Measurements from ENCODE around the gene PDS5B. TPM values are rescaled to one million over a fixed set of nuclear protein-coding genes. Genes with fewer than 3 reads are reported as not detected.

PDS5B gene
- polyA plus RNA-seq, 4 donors, result 6.5 to 26.5 (median 7.8) TPM

DNA sequence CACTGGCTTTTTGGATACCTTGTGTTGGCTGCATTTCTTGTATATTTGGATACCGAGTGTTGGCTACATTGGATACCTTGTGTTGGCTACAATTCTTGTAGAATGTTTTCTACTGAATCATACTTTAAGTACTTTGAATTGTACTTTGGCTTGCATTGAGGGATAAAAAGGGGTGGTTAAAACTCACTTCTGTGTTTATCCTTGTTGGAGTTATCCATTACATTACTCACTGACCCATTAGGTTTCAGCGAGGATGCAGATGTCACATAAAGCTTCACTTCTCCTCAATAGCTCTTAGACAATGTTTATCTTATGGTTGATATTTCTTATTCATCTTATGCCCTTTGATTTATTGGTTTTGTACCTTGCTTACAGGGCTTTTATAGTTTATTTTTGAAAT is 43.1 kb downstream of the PDS5B start:
- Histone ChIP-seq H3K4me3 (ENCODE audit: low read depth in 1 of 3, low read length in 3 of 3) (no peak overlapping the region), H3K27ac (ENCODE audit: low read depth in 1 of 3, low read length in 2 of 3) (no peak overlapping the region), H3K9me3 (ENCODE audit: control insufficient read depth in 2 of 2, insufficient read depth in 1 of 2, low read depth in 1 of 2, low read length in 1 of 2) (no peaks in the 10 kb centered on the region), H3K4me1 (ENCODE audit: control insufficient read depth in 3 of 3, insufficient read depth in 2 of 3, low read depth in 1 of 3, low read length in 2 of 3) (no peaks in the 10 kb centered on the region), H3K27me3 (ENCODE audit: control insufficient read depth in 3 of 3, insufficient read depth in 3 of 3, low read length in 3 of 3) (no peaks in the 10 kb centered on the region), H3K36me3 (ENCODE audit: control insufficient read depth in 3 of 3, insufficient read depth in 2 of 3, low read depth in 1 of 3, low read length in 3 of 3) (peaks cover 0 to 6% (median 0%) of the 10 kb centered on the region in 3 donors)
- DNase-seq, result no peak
- no peak for FAIRE-seq
- 84 to 88% (median 88%) methylated on average over 2 of the region's 2 CpGs for WGBS, 3 donors

GRCh38 chr13:32629866-32630265 is 43.6 kb downstream of the PDS5B start:
- no peak overlapping the region for H3K4me3 ChIP-seq (ENCODE audit: low read depth in 1 of 3, low read length in 3 of 3)
- H3K9me3 ChIP-seq (ENCODE audit: control insufficient read depth in 2 of 2, insufficient read depth in 1 of 2, low read depth in 1 of 2, low read length in 1 of 2), result no peaks in the 10 kb centered on the region
- no peaks in the 10 kb centered on the region for H3K4me1 ChIP-seq (ENCODE audit: control insufficient read depth in 3 of 3, insufficient read depth in 2 of 3, low read depth in 1 of 3, low read length in 2 of 3)

DNA sequence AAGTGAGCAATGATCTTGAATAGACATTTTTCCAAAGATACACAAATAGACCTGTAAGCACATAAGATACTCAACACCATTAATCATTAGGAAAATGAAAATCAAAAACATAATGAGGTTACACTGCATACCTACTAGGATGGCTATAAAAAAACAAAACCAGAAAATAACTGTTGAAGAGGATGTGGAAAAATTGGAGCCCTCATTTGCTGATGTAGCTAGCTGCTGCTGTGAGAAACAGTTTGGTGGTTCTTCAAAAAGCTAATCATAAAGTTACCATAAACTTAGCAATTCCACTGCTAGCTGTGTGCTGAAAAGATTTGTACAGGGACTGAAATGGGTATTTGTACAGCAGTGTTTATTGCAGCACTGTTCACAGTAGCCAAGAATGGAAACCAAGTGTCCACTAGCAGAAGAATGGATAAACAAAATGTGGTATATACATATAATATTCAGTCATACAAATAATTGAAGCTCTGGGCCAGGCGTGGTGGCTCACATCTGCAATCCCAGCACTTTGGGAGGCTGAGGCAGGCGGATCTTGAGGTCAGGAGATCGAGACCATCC is 46.2 kb downstream of the PDS5B start:
- WGBS, 3 donors, result 80 to 98% (median 91%) methylated on average over 3 of the region's 3 CpGs
- peaks cover 0 to 6% (median 0%) of the 10 kb centered on the region in 3 donors for H3K36me3 ChIP-seq (ENCODE audit: control insufficient read depth in 3 of 3, insufficient read depth in 2 of 3, low read depth in 1 of 3, low read length in 3 of 3)
- no peak overlapping the region for H3K27ac ChIP-seq (ENCODE audit: low read depth in 1 of 3, low read length in 2 of 3)
- DNase-seq, result no peak
- no peaks in the 10 kb centered on the region for H3K9me3 ChIP-seq (ENCODE audit: control insufficient read depth in 2 of 2, insufficient read depth in 1 of 2, low read depth in 1 of 2, low read length in 1 of 2)
- no peaks in the 10 kb centered on the region for H3K27me3 ChIP-seq (ENCODE audit: control insufficient read depth in 3 of 3, insufficient read depth in 3 of 3, low read length in 3 of 3)
- FAIRE-seq, result no peak
- no peak overlapping the region for H3K4me3 ChIP-seq (ENCODE audit: low read depth in 1 of 3, low read length in 3 of 3)
- no peaks in the 10 kb centered on the region for H3K4me1 ChIP-seq (ENCODE audit: control insufficient read depth in 3 of 3, insufficient read depth in 2 of 3, low read depth in 1 of 3, low read length in 2 of 3)

More at GRCh38 chr13:32629866-32630265, 43.6 kb downstream of the PDS5B start:
- no peak overlapping the region for H3K27ac ChIP-seq (ENCODE audit: low read depth in 1 of 3, low read length in 2 of 3)
- no peaks in the 10 kb centered on the region for H3K27me3 ChIP-seq (ENCODE audit: control insufficient read depth in 3 of 3, insufficient read depth in 3 of 3, low read length in 3 of 3)
- DNase-seq (no peak), FAIRE-seq (no peak)
- WGBS, 3 donors, result 91 to 97% (median 93%) methylated on average over 1 of the region's 1 CpG
- peaks cover 0 to 6% (median 0%) of the 10 kb centered on the region in 3 donors for H3K36me3 ChIP-seq (ENCODE audit: control insufficient read depth in 3 of 3, insufficient read depth in 2 of 3, low read depth in 1 of 3, low read length in 3 of 3)

GRCh38 chr13:32636711-32637110 is 50.5 kb downstream of the PDS5B start:
- Histone ChIP-seq H3K9me3 (ENCODE audit: control insufficient read depth in 2 of 2, insufficient read depth in 1 of 2, low read depth in 1 of 2, low read length in 1 of 2) (no peaks in the 10 kb centered on the region), H3K27ac (ENCODE audit: low read depth in 1 of 3, low read length in 2 of 3) (no peak overlapping the region), H3K27me3 (ENCODE audit: control insufficient read depth in 3 of 3, insufficient read depth in 3 of 3, low read length in 3 of 3) (no peaks in the 10 kb centered on the region), H3K36me3 (ENCODE audit: control insufficient read depth in 3 of 3, insufficient read depth in 2 of 3, low read depth in 1 of 3, low read length in 3 of 3) (no peaks in the 10 kb centered on the region), H3K4me3 (ENCODE audit: low read depth in 1 of 3, low read length in 3 of 3) (no peak overlapping the region), H3K4me1 (ENCODE audit: control insufficient read depth in 3 of 3, insufficient read depth in 2 of 3, low read depth in 1 of 3, low read length in 2 of 3) (no peaks in the 10 kb centered on the region)
- no peak for DNase-seq
- 84 to 98% (median 97%) methylated on average over 1 of the region's 1 CpG for WGBS, 3 donors
- no peak for FAIRE-seq

DNA sequence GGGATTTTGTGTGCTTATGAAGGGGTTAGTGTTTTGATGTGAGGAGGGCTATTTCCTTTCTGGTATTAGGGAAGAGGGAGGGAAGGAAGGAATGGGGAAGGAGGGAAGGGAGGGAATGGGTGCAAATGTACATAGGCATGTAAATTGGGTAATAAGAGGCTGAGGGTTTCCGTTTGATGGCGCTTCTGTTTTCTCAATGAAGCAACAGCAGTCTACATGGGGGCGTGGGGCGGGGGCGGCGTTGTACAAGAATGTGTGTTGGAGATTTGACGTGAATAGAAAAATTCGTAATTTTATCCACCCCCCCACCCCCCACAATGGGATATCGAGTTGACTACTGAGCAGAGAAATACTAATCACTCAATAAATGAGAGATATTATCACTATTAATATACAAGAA is 52.5 kb downstream of the PDS5B start:
- FAIRE-seq, result no peak
- Histone ChIP-seq H3K4me3 (ENCODE audit: low read depth in 1 of 3, low read length in 3 of 3) (no peak overlapping the region), H3K4me1 (ENCODE audit: control insufficient read depth in 3 of 3, insufficient read depth in 2 of 3, low read depth in 1 of 3, low read length in 2 of 3) (no peaks in the 10 kb centered on the region), H3K9me3 (ENCODE audit: control insufficient read depth in 2 of 2, insufficient read depth in 1 of 2, low read depth in 1 of 2, low read length in 1 of 2) (no peaks in the 10 kb centered on the region), H3K27ac (ENCODE audit: low read depth in 1 of 3, low read length in 2 of 3) (no peak overlapping the region), H3K36me3 (ENCODE audit: control insufficient read depth in 3 of 3, insufficient read depth in 2 of 3, low read depth in 1 of 3, low read length in 3 of 3) (no peaks in the 10 kb centered on the region), H3K27me3 (ENCODE audit: control insufficient read depth in 3 of 3, insufficient read depth in 3 of 3, low read length in 3 of 3) (no peaks in the 10 kb centered on the region)
- 61 to 78% (median 77%) methylated on average over 9 of the region's 9 CpGs for WGBS, 3 donors
- no peak for DNase-seq

- FAIRE-seq (no peak), DNase-seq (peak; percentile 61 to 65)
- 27 to 31% (median 29%) methylated on average over 4 of the region's 4 CpGs for WGBS, 3 donors
- H3K9me3 ChIP-seq (ENCODE audit: control insufficient read depth in 2 of 2, insufficient read depth in 1 of 2, low read depth in 1 of 2, low read length in 1 of 2), result no peaks in the 10 kb centered on the region
- H3K27me3 ChIP-seq (ENCODE audit: control insufficient read depth in 3 of 3, insufficient read depth in 3 of 3, low read length in 3 of 3), result no peaks in the 10 kb centered on the region
- no peaks in the 10 kb centered on the region for H3K4me1 ChIP-seq (ENCODE audit: control insufficient read depth in 3 of 3, insufficient read depth in 2 of 3, low read depth in 1 of 3, low read length in 2 of 3)
- no peaks in the 10 kb centered on the region for H3K36me3 ChIP-seq (ENCODE audit: control insufficient read depth in 3 of 3, insufficient read depth in 2 of 3, low read depth in 1 of 3, low read length in 3 of 3)
- no peak overlapping the region for H3K4me3 ChIP-seq (ENCODE audit: low read depth in 1 of 3, low read length in 3 of 3)
- no peak overlapping the region for H3K27ac ChIP-seq (ENCODE audit: low read depth in 1 of 3, low read length in 2 of 3)
These were observed 53.4 kb downstream of the PDS5B start for GRCh38 chr13:32639502-32640105.

GRCh38 chr13:32642316-32642715 is 56.1 kb downstream of the PDS5B start:
- no peak overlapping the region for H3K4me3 ChIP-seq (ENCODE audit: low read depth in 1 of 3, low read length in 3 of 3)
- no peaks in the 10 kb centered on the region for H3K9me3 ChIP-seq (ENCODE audit: control insufficient read depth in 2 of 2, insufficient read depth in 1 of 2, low read depth in 1 of 2, low read length in 1 of 2)
- H3K27ac ChIP-seq (ENCODE audit: low read depth in 1 of 3, low read length in 2 of 3), result no peak overlapping the region
- no peaks in the 10 kb centered on the region for H3K27me3 ChIP-seq (ENCODE audit: control insufficient read depth in 3 of 3, insufficient read depth in 3 of 3, low read length in 3 of 3)
- H3K4me1 ChIP-seq (ENCODE audit: control insufficient read depth in 3 of 3, insufficient read depth in 2 of 3, low read depth in 1 of 3, low read length in 2 of 3), result no peaks in the 10 kb centered on the region
- peak in 1 of 2 donors; percentile 14 for DNase-seq
- FAIRE-seq, result no peak
- 66 to 80% (median 69%) methylated on average over 1 of the region's 1 CpG for WGBS, 3 donors
- peaks cover 0 to 2% (median 0%) of the 10 kb centered on the region in 3 donors for H3K36me3 ChIP-seq (ENCODE audit: control insufficient read depth in 3 of 3, insufficient read depth in 2 of 3, low read depth in 1 of 3, low read length in 3 of 3)

GRCh38 chr13:32642858-32643257 is 56.6 kb downstream of the PDS5B start:
- H3K4me1 ChIP-seq (ENCODE audit: control insufficient read depth in 3 of 3, insufficient read depth in 2 of 3, low read depth in 1 of 3, low read length in 2 of 3), result peaks cover 0 to 2% (median 0%) of the 10 kb centered on the region in 3 donors
- 71 to 87% (median 83%) methylated on average over 1 of the region's 1 CpG for WGBS, 3 donors

More at GRCh38 chr13:32642858-32643257, 56.6 kb downstream of the PDS5B start:
- no peak overlapping the region for H3K27ac ChIP-seq (ENCODE audit: low read depth in 1 of 3, low read length in 2 of 3)
- FAIRE-seq, result no peak
- H3K9me3 ChIP-seq (ENCODE audit: control insufficient read depth in 2 of 2, insufficient read depth in 1 of 2, low read depth in 1 of 2, low read length in 1 of 2), result no peaks in the 10 kb centered on the region
- no peak overlapping the region for H3K4me3 ChIP-seq (ENCODE audit: low read depth in 1 of 3, low read length in 3 of 3)
- H3K36me3 ChIP-seq (ENCODE audit: control insufficient read depth in 3 of 3, insufficient read depth in 2 of 3, low read depth in 1 of 3, low read length in 3 of 3), result peaks cover 0 to 2% (median 0%) of the 10 kb centered on the region in 3 donors
- DNase-seq, result no peak
- no peaks in the 10 kb centered on the region for H3K27me3 ChIP-seq (ENCODE audit: control insufficient read depth in 3 of 3, insufficient read depth in 3 of 3, low read length in 3 of 3)
